Activated naive CD8-positive, alpha-beta T cell treated with anti-CD3 and anti-CD28 coated beads for 36 hours (primary cell): ENCODE data around the gene ASS1. TPM values are rescaled to one million over a fixed set of nuclear protein-coding genes. Genes with fewer than 3 reads are reported as not detected.

Experiments
- DNase-seq: peaks from one replicate; pipeline ENCODE4 v3.0.0; 2021
- H3K27ac Mint-ChIP-seq: one replicate; pipeline ENCODE4 v1.8.0; 2022; ENCODE audit warnings: mild to moderate bottlenecking, moderate library complexity, mixed read lengths
- H3K27me3 Mint-ChIP-seq: one replicate; pipeline ENCODE4 v1.8.0; 2022; ENCODE audit warnings: mild to moderate bottlenecking, mixed read lengths
- H3K36me3 Mint-ChIP-seq: one replicate; pipeline ENCODE4 v1.8.0; 2021; ENCODE audit warnings: mild to moderate bottlenecking, mixed read lengths
- H3K4me1 Mint-ChIP-seq: one replicate; pipeline ENCODE4 v1.8.0; 2021; ENCODE audit warnings: mixed read lengths
- H3K4me3 Mint-ChIP-seq: one replicate; pipeline ENCODE4 v1.8.0; 2022; ENCODE audit warnings: mild to moderate bottlenecking, moderate library complexity, mixed read lengths
- H3K9me3 Mint-ChIP-seq: one replicate; pipeline ENCODE4 v1.8.0; 2022; ENCODE audit warnings: mixed read lengths
- total RNA-seq, 2 experiments: library from RNA; stranded (reverse); gene quantifications; one replicate each; pipeline ENCODE4 v1.2.3, GENCODE V29; 2021

Gene ASS1
- total RNA-seq, 2 experiments from 2014 or later: 5.1 TPM

DNA sequence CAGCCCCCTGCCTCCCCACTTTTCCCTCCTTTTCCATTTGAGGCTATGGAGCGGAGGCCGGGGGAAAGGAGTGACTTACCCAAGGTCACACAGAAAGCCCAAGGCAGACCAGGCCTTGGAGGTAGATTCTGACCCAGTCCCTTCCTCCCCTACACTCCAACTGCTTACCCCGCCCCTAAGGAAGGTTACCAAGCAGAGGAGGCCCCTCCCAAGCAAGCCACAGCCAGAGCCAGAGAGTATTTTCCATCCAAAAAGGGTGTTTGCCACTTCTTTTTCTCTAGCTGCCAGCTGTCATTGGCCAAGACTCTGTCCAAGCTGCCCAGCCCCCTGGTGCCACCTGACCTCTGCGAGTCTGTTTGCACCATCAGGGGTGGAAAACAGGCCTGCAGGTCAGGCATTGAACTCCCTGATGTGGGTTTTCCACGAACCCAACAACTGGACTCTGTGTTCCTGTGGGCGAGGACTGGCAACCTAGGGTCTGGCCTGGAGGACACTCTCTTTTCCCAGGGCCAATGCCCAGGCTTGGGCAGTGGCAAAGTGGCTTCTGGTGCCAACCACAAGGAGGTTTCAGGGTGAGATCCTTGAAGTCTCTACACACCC lies 6.3 kb upstream of the ASS1 start:
- no peaks in the 10 kb centered on the region for H3K4me1 Mint-ChIP-seq
- H3K4me3 Mint-ChIP-seq: no peak overlapping the region
- H3K27me3 Mint-ChIP-seq: peaks cover 61% of the 10 kb centered on the region
- no peaks in the 10 kb centered on the region for H3K36me3 Mint-ChIP-seq
- H3K9me3 Mint-ChIP-seq: peaks cover 7% of the 10 kb centered on the region
- no peak overlapping the region for H3K27ac Mint-ChIP-seq
- no peak for DNase-seq

DNA sequence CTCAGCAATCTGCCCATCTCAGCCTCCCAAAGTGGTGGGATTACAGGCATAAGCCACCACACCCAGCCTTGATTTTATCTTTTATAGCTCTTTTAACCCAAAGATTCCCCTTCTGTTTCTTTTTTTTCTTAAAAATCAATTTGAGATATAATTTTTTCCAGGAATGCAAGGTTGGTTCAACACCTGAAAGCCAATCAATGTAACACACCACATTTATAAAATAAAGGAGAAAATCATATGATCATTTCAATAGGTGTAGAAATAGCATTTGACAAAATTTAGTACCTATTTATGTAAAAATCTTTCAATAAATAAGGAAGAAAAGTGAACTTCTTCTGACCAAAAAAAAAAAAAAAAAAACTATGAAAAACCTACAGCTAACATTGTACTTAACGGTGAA lies 3.7 kb upstream of the ASS1 start:
- Mint-ChIP-seq H3K4me1 (peaks cover 2% of the 10 kb centered on the region), H3K27ac (no peak overlapping the region), H3K36me3 (no peaks in the 10 kb centered on the region), H3K9me3 (peaks cover 7% of the 10 kb centered on the region), H3K27me3 (peaks cover 58% of the 10 kb centered on the region), H3K4me3 (no peak overlapping the region)
- no peak for DNase-seq

DNA sequence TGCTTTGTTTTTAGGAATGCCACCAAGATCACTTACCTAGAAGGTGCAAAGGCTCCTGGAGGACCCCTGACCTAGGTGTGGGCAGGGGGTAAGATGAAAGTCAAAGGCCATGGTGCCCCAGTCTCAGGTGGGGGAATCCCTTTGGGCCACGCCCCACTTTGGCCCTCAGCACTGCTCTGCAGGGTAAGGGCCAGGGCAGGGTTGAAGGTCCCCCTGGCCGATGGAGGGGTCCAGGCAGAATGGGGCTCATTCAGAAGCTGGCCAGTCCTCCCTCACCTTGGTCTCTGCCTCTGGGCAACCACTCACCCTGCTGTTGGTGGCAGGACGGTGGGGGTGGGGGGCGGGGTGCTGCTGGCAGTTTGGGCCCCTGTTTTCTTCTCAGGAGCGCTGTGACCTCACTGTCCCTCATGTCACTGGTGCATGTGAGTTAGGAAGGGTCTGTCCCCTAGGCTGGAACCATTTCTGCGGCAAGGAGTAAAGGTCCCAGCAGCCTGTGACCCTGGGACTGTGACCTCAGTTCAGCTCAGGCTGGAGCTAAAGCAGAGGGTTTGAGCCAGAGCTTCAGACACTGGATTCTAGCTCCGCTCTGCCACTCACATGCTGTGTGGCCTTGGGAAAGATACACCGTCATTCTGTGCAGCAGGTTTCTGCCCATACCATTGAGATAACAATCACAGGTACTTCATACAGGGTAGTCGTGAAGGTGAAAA lies 1.9 kb upstream of the ASS1 start:
- H3K27me3 Mint-ChIP-seq: peaks cover 57% of the 10 kb centered on the region
- H3K4me1 Mint-ChIP-seq: peaks cover 5% of the 10 kb centered on the region
- no peak overlapping the region for H3K4me3 Mint-ChIP-seq
- no peak for DNase-seq
- H3K9me3 Mint-ChIP-seq: peaks cover 7% of the 10 kb centered on the region
- no peak overlapping the region for H3K27ac Mint-ChIP-seq
- H3K36me3 Mint-ChIP-seq: no peaks in the 10 kb centered on the region

DNA sequence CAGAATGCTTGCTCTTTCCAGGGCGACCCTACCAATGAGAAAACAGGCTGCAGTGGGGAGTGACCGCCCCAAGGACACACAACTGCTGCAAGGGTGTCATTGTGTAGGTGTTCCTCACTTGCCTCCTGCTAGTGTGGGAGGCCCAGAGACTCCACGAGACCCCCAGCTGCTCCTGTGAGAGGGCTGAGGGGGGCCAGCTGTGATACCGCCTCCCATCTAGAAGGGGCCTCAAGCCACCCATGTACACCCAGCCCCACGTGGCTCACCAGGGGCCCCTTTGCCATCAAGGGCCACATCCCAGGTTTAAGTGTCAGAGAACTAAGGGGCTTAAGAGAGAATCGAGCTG lies 1.3 kb upstream of the ASS1 start:
- peaks cover 57% of the 10 kb centered on the region for H3K27me3 Mint-ChIP-seq
- no peak overlapping the region for H3K27ac Mint-ChIP-seq

DNA sequence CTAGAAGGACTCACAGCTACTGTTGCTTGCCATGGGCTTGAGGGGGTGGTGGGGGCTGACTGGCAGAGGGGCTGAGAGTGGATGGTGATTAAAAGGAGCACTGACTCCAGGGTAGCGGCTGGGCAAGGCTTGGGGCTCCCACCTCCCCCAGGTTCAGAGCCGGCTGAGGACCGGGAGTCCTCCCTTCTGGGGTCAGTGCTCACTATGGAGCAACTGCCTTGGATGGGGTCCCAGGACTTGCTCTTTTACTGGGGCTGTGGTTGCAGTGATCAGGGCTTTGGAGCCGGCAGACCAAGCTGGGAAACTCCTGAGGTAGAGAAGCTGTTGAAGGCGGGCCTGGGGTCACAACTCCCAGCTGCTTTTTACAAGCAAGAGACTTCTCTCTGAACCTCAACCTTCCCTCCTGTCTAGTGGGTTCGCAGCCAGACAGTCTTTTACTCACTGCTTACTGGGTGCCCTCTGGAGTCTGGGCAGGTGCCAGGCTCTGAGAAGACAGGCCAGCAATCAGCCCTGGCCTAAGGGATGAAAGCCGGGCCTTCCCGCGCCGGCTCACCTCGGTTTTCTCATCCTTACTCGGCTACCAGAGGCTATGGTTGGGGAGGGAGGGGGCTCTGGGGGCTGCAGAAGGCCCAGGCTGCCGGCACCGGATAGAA lies 795 bp upstream of the ASS1 start:
- Mint-ChIP-seq H3K9me3 (peaks cover 7% of the 10 kb centered on the region), H3K27ac (no peak overlapping the region), H3K4me3 (no peak overlapping the region), H3K4me1 (peaks cover 8% of the 10 kb centered on the region), H3K27me3 (peaks cover 58% of the 10 kb centered on the region), H3K36me3 (no peaks in the 10 kb centered on the region)
- no peak for DNase-seq

More for the DNA sequence above, 1.3 kb upstream of the ASS1 start:
- DNase-seq: no peak
- H3K36me3 Mint-ChIP-seq: no peaks in the 10 kb centered on the region
- peaks cover 7% of the 10 kb centered on the region for H3K9me3 Mint-ChIP-seq
- H3K4me1 Mint-ChIP-seq: peaks cover 8% of the 10 kb centered on the region
- H3K4me3 Mint-ChIP-seq: no peak overlapping the region

DNA sequence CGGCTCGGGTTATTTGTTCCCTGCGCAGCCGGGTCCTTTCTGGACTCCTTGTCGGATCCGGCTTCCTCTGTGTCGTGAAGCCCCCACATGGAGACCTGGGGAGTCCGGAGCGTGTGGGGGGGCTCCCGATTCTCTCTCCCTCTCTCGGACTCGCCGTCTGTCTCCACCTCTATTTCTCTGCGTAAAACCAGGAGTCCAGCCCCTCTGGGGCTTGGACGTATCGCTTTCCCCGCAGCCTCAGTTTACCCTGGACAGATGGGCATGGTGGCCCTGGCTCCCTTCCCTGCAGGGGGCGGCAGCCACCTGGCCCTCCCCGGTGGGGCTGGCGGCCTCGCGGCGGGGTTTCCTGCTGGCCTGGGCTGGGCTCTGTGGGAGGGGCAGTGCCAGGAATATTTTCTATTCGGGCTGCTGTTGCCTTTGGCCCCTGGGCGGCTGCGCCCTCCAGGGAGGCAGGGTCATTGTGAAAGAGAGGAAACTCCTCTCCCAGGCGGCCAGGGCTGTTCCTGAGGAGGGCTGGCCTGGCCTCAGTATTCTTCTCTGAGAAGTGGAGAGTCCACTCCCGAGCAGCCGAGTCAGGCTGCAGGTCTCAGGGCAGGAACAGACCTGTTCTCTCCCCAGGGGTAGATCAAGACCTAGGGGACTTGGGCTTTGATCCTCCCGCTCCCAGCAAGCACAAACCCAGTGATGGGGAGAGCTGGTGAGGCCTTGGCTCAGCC lies 665 bp downstream of the ASS1 start:
- Mint-ChIP-seq H3K4me3 (peak overlapping the region; percentile 58), H3K4me1 (peaks cover 8% of the 10 kb centered on the region), H3K9me3 (peaks cover 7% of the 10 kb centered on the region), H3K27ac (no peak overlapping the region), H3K27me3 (peaks cover 56% of the 10 kb centered on the region), H3K36me3 (no peaks in the 10 kb centered on the region)
- DNase-seq: no peak

DNA sequence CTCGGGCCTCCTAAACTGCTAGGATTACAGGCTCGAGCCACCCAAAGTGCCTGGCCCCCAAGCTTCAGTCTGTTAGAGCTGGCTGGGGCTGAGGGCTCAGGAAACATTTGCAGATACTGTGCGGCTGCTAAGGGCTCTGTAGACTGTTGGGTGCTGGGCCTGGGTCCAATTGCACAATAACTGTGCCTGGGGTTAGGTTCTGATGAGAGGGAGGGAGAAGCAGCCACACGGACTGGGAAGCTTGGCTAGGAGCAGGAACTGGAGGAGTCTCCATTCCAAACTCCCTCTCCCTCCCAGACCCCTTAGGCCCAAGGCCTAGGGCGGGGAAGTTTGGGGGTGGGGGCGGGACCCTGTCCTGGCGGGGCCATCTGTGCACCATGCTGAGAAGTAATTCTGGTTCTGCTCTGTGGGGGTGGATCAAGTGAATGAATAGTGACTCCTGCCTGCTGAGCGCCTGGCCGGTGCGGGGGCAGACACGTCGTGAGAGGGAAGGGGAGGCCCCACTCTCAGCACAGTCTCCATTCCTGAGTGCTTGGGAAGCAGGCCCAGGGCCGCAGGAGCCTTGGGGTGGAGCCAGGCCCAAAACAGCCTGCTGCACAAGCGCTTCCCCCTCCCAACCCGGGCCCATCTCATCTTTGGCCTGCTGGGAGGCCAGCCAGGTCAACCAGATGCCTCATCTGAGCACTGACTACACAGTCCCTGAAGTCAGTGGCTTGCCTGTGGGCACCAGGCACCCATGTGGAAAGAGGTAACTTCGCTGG lies 1.5 kb downstream of the ASS1 start:
- Mint-ChIP-seq H3K27me3 (peaks cover 56% of the 10 kb centered on the region), H3K4me1 (peaks cover 8% of the 10 kb centered on the region), H3K9me3 (peaks cover 4% of the 10 kb centered on the region), H3K4me3 (peak overlapping the region; percentile 58), H3K36me3 (no peaks in the 10 kb centered on the region), H3K27ac (no peak overlapping the region)
- DNase-seq: no peak

DNA sequence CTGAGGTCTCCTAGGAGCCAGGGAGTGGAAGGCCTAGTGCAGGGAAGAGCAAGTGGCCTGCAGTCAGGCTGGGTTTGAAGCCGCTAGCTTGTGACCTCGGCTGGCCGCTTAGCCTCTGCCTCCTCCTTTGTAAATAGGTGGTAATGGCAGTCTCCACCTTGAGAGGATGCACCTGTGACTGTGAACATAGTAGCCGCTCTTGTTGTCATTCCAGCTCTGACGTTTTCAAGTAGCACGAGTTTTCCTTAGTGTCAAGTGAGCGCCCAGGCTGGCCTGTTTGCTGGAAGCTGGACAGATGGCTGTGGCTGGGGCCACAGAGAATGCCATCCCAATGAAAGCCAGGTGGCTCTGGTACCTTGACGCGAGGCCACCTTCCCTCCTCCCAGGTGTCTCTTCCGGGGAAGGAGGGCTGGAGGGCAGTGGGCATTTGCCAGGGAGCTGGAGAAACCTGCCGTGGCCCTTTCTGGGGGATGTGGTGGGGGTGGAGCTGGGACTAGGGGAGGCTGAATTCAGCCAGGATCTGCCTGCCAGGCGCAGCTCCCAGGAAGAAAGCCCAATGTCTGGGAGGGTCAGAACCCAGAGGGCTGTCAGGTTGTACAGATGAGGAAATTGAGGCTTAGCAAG lies 2.5 kb downstream of the ASS1 start:
- H3K4me3 Mint-ChIP-seq: no peak overlapping the region

DNA sequence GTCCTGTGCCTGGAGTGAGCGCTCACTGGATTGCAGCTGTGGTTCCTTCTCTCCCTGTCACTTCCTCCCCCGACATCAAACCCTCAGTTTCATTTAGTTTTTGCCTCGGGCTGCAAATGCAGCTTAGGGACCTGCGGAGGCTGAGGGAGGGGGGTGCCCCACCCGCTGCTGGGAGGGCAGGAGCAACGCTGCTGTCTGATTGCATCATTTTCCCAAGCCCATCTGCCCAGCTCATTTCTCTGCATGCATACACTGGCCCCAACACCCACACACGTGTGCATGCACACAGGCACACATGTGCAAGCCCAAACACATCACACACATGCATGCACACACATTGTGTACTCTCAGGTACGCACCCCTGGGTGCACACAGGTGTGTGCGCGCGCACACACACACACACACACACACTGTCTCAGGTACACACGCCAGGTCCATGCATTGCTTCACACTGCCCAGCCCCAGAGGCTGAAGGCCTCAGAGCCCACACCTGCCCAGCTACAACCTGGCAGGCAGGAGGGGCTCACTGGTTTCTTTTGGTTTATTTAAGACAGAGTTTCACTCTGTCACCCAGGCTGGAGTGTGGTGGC lies 3.4 kb downstream of the ASS1 start:
- Mint-ChIP-seq H3K27me3 (peaks cover 60% of the 10 kb centered on the region), H3K4me3 (no peak overlapping the region), H3K27ac (peak overlapping the region; percentile 77), H3K9me3 (no peaks in the 10 kb centered on the region), H3K4me1 (peaks cover 8% of the 10 kb centered on the region), H3K36me3 (no peaks in the 10 kb centered on the region)
- peak; percentile 47 for DNase-seq

More for the DNA sequence above, 2.5 kb downstream of the ASS1 start:
- Mint-ChIP-seq H3K4me1 (peaks cover 8% of the 10 kb centered on the region), H3K27me3 (peaks cover 53% of the 10 kb centered on the region), H3K36me3 (no peaks in the 10 kb centered on the region), H3K27ac (no peak overlapping the region), H3K9me3 (no peaks in the 10 kb centered on the region)
- DNase-seq: no peak

DNA sequence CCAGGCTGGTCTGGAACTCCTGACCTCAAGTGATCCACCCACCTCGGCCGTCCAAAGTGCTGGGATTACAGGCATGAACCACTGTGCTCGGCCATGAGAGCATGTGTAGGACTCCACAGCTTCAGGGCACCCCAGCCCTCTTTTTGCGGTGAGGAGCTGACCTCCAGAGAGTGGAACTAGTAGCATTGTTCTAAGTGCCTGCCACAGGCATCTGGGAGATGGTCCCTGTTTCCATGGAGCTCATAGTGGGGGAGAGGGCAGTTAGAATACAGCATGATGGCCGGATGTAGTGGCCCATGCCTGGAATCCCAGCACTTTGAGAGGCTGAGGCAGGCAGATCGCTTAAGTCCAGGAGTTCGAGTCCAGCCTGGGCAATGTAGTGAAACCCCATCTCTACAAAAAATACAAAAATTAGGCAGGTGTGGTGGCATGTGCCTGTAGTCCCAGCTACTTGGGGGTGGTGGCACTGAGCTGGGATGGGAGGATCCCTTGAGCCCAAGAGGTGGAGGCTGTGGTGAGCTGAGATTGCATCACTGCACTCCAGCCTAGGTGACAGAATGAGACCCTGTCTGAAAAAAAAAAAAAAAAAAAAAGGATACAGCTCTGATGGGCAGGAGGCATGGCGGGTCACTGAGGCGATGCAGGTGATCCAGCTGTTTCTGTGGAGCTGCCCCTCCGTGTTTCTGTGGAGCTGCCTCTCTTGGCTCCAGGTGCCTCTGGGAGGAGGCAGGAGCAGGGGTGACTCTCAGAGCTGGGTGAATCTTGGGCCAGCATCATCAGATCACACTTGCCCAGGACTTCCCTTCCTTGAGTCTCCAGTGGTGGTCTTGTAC lies 4.2 kb downstream of the ASS1 start:
- Mint-ChIP-seq H3K4me3 (no peak overlapping the region), H3K4me1 (peaks cover 8% of the 10 kb centered on the region), H3K36me3 (no peaks in the 10 kb centered on the region), H3K27me3 (peaks cover 54% of the 10 kb centered on the region), H3K27ac (no peak overlapping the region), H3K9me3 (no peaks in the 10 kb centered on the region)
- no peak for DNase-seq

DNA sequence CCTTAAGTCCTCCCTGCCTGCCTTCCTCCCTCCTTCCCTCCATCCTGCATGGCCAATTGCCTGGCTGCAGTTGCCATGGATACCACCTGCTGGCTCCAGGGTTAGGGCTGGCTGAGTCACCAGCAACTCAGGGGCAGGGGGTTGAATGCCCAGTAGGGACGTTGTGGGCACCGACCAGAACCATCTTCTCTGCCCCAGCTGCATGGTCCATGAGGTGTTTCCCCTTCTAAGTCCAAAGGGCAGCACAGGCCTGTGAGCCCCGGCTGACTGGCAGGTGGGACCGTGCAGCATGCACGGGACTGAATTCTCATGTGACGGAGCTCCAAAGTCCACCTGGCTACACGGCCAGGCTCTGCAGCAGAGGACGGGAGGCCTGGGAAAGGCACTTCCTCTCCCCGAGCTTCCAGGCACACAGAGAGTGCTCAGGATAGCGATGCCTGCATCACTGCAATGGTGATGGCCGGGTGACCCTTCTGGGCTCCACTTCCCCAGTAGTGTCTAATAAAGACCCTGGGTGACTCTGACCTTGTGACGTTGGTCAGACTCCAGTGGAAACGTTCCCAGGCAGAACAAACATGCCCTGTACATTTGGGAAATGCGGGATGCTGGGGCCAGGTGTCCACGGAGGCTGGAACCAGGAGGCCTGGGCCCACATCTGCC lies 5.7 kb downstream of the ASS1 start:
- DNase-seq: no peak
- Mint-ChIP-seq H3K4me3 (no peak overlapping the region), H3K27me3 (peaks cover 48% of the 10 kb centered on the region), H3K4me1 (peaks cover 8% of the 10 kb centered on the region), H3K27ac (no peak overlapping the region), H3K9me3 (no peaks in the 10 kb centered on the region), H3K36me3 (no peaks in the 10 kb centered on the region)

DNA sequence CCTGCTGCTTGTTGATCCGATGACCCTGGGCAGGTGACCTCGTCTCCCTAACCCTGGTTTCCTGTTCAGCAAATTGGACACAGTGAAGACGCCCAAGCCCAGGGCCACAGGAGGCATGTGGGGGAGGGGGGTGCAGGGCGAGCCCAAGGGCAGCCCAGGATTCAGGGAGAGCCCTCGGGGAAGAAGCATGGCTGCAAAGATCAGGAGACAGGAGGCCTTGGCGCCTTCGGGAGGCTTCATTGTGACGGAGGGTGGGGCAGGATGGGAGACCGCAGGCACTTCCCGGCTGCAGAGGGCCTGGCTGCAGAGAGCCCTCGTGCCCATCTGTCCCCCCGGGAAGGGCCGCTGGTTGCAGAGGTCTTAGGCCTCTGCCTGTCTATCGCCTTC lies 6.2 kb downstream of the ASS1 start:
- H3K4me1 Mint-ChIP-seq: peaks cover 6% of the 10 kb centered on the region
- no peak overlapping the region for H3K27ac Mint-ChIP-seq
- no peaks in the 10 kb centered on the region for H3K9me3 Mint-ChIP-seq
- no peak overlapping the region for H3K4me3 Mint-ChIP-seq
- H3K27me3 Mint-ChIP-seq: peaks cover 43% of the 10 kb centered on the region
- DNase-seq: no peak
- H3K36me3 Mint-ChIP-seq: no peaks in the 10 kb centered on the region
